Epithelial cell of proximal tubule (primary cell): ENCODE measurements around the gene GRIN2B. TPM values are rescaled to one million over a fixed set of nuclear protein-coding genes. Genes with fewer than 3 reads are reported as not detected.

ENCODE experiments used
- DNase-seq: peaks from one replicate; pipeline ENCODE4 v3.0.0-alpha.2; 2011; ENCODE audit warnings: low read depth
- H3K4me3 ChIP-seq: 2 replicates; pipeline ENCODE4 v1.5.1; 2011; ENCODE audit warnings: low read depth, mild to moderate bottlenecking, low read length
- CTCF ChIP-seq: conservative IDR thresholded peaks from 2 replicates; pipeline ENCODE4 v1.5.1; 2012; ENCODE audit warnings: low read depth, mild to moderate bottlenecking, low read length
- total RNA-seq: library from RNA; depleted of rRNA; stranded (reverse); fragments of >200 nt; gene quantifications from 2 replicates; pipeline ENCODE4 v1.2.3, GENCODE V29; 2015

Gene GRIN2B
- total RNA-seq, 1 donor from 2014 or later = 0.12 TPM

GRCh38 chr12:13935169-13935568 is 46.2 kb downstream of the GRIN2B start:
- no peak for DNase-seq
- H3K4me3 ChIP-seq = no peak overlapping the region
- no peak for TF ChIP-seq CTCF
